DND-41 (cell line): ENCODE measurements around the gene CCDC91.

Experiments used
- EZH2 ChIP-seq: IDR thresholded peaks from 3 replicates; pipeline ENCODE4 v1.6.1; 2012; ENCODE audit warnings: borderline replicate concordance, low read depth, mild to moderate bottlenecking, moderate library complexity, low read length, inconsistent platforms; ENCODE audit not compliant: severe bottlenecking
- TF ChIP-seq, protein P1 (sequence below): IDR thresholded peaks from 2 replicates; pipeline ENCODE4 v1.5.1; 2012; ENCODE audit warnings: borderline replicate concordance, low read length, moderate library complexity, mild to moderate bottlenecking; ENCODE audit not compliant: poor library complexity, severe bottlenecking; ENCODE audit errors: extremely low read depth

GRCh38 chr12:28585146-28585545 lies 394.9 kb downstream of the CCDC91 start:
- TF ChIP-seq, protein P1, sequence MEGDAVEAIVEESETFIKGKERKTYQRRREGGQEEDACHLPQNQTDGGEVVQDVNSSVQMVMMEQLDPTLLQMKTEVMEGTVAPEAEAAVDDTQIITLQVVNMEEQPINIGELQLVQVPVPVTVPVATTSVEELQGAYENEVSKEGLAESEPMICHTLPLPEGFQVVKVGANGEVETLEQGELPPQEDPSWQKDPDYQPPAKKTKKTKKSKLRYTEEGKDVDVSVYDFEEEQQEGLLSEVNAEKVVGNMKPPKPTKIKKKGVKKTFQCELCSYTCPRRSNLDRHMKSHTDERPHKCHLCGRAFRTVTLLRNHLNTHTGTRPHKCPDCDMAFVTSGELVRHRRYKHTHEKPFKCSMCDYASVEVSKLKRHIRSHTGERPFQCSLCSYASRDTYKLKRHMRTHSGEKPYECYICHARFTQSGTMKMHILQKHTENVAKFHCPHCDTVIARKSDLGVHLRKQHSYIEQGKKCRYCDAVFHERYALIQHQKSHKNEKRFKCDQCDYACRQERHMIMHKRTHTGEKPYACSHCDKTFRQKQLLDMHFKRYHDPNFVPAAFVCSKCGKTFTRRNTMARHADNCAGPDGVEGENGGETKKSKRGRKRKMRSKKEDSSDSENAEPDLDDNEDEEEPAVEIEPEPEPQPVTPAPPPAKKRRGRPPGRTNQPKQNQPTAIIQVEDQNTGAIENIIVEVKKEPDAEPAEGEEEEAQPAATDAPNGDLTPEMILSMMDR: no peak
- TF ChIP-seq EZH2: no peak
